VCaP (cell line): ENCODE results near the gene SAMSN1.

ENCODE experiments used
- H3K27ac ChIP-seq: fragments of 450-650 bp; 2 replicates; pipeline ENCODE4 v1.5.1; 2017
- CTCF ChIP-seq: fragments of 450-650 bp; conservative IDR thresholded peaks from 2 replicates; pipeline ENCODE4 v1.5.1; 2017; ENCODE audit warnings: mild to moderate bottlenecking, moderate library complexity

Gene SAMSN1

GRCh38 chr21:14535702-14536101, 10.4 kb downstream of the SAMSN1 start:
- no peak overlapping the region for H3K27ac ChIP-seq
- no peak for TF ChIP-seq CTCF

GRCh38 chr21:14533499-14534428, 12.4 kb downstream of the SAMSN1 start:
- TF ChIP-seq CTCF, result no peak
- no peak overlapping the region for H3K27ac ChIP-seq

- no peak overlapping the region for H3K27ac ChIP-seq
- TF ChIP-seq CTCF, result no peak
These were observed 14.3 kb downstream of the SAMSN1 start for GRCh38 chr21:14531757-14532316.

GRCh38 chr21:14530592-14530991, 15.5 kb downstream of the SAMSN1 start:
- TF ChIP-seq CTCF, result no peak
- no peak overlapping the region for H3K27ac ChIP-seq

- H3K27ac ChIP-seq, result no peak overlapping the region
- TF ChIP-seq CTCF, result no peak
These were observed 17.3 kb downstream of the SAMSN1 start for GRCh38 chr21:14528815-14529214.

GRCh38 chr21:14527696-14528652, 18.1 kb downstream of the SAMSN1 start:
- TF ChIP-seq CTCF, result no peak
- H3K27ac ChIP-seq, result no peak overlapping the region
